NCI-H510A treated with DMSO at 0.1 percent for 48 hours (cell line): ENCODE measurements around the gene TRPT1.

Experiments used
- DNase-seq: peaks from one replicate; lab custom pipeline; 2025; lab: John Stamatoyannopoulos, UW

TRPT1 gene, protein sequence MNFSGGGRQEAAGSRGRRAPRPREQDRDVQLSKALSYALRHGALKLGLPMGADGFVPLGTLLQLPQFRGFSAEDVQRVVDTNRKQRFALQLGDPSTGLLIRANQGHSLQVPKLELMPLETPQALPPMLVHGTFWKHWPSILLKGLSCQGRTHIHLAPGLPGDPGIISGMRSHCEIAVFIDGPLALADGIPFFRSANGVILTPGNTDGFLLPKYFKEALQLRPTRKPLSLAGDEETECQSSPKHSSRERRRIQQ

DNA sequence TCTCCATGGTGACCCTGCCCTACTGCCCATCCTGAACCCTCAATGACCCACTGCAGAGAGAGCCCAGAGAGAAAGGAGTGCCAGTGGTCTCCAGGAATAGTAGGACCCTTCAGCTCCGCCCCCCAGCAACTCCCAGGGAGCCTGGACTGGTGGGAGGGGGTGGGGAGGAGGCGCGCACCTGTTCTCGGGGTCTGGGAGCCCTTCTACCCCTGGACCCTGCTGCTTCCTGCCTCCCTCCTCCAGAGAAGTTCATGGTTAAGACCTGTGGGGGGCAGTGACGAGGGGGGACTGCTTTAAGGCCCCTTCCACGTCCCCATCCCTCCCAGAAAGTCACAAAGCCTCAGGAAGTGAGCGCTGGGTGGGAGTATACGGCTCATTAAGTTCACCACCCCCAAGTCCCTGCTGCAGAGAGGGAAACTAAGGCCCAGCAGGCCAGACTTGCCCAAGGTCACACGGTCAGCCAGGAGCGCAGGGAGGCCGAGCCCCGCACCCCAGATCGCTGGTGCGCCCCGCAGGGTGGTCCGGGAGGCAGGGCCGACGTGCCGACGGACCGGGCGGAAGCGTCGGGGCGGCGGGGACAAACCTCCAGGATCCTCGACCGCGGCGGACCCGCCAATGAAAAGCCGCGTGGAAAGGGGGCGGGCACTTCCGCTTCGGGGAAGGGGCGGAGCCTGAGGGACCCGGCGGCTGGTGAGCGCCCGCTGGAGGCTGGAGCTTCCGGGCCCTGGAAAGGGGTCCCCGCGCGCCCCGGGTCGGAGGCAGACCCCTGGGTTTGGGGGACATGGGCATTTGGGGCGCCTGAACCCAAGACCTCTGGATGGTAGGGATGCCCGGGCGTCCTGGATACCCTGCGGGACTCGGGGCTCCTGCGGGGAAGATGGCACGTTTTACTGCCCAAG, at the start of gene TRPT1, which contains the start of gene NUDT22:
Gene TRPT1 (minus strand): TSS at position 579 of the 899 bp plus-strand sequence. CDS start 326 bp downstream, at position 253.
Gene NUDT22 (plus strand): TSS at position 667 of the 899 bp plus-strand sequence. CDS start 379 bp downstream, outside the sequence.
- peak; percentile 75 for DNase-seq

DNA sequence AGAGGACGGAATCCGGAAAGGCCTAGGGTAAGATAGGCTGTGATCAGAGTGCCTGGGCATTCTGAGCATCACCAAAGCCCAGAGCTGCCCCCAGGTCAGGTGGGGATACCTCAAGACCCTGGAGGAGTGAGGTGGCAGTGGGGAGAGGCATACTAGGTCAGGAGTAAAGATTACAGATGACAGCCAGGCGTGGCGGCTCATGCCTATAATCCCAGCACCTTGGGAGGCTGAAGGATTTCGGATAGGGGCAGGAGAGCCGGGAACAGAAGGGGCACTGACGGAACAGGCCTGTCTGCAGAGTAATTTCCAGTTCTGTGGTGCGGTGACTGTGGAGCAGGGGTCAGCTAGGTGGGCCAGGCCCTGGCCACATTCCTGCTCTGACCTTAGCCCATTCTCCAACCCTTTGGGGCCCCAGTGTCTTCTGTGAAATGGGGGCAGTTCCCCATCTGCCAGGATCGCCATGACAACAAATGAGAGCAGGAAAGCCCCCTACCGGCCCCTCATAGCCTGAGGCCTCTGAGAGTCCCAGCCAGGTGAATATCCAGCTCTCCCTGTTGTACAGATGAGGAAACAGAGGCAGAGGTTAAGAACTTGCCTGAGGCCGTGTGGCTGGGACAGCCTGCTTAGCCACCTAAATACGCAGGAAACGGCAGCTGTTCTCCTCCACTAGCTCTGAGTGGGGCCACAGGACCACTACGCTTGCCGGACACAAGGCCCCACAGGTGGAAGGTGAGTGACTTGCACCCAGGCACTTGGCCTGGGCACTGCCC, 49.2 kb upstream of the TRPT1 start:
- DNase-seq: no peak

DNA sequence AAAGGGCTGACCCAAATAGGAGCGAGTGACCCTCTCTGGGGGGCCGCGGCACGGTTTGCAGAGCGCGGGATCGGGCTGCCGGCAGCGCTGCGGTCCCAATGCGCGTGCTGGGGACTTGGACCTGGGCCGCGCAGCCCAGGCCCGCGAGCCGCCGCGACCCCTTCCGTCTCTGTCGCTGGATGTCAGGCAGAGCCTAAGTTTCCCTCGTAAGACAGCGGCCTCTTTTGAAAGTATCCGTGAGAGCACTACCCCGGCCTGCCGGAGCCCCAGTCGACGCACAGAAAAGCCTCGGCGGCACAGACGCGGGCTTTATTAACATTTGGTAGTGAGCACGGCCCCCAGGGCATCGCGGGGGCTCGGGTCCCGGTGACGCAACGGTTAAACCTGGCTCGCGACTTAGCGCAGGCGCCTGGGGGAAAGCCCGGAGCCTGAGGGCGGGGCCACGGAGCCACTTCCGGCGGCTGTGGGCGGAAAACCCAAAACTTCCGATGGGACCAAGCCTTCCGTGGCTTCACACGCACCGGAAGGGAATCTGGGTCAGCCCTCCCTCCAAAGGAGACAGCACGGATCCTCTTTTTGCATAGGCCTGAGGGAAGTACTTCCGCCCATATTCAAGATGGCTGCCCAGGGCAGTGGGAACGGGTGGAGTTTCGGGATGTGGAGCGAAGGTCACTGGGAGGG, 43.7 kb upstream of the TRPT1 start:
- peak; percentile 98 for DNase-seq

DNA sequence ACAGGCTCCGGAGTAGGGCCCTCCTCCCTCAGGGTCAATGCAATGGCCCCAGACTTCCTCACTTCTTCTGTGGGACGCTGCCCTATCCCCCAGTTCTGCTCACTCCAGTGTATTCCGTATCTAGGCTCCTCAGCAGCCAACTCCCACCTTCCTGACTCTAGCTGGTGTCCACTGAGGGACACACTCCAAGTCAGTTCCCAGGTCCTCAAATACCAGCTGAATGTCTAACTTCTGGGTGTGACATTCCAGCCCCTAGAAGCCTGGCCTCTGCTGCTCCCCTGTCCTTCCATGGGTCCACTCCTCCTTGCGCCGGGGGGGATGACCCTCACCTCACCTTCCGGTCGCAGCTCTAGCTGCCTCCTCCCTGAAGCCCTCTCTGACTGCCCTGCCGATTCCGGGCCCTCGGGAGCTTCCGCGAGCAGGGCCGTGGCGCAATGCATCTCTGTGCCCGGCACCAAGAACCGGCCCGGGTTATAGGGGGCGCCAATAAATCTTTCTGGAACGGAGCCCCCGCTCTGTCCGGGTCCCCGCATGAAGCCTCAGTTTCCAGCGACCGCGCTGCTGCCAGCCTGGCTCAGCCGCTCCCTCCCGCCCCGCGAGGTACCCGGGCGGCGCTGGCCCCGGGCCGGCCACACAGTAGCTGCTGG, 43.0 kb upstream of the TRPT1 start:
- DNase-seq: peak; percentile 41

DNA sequence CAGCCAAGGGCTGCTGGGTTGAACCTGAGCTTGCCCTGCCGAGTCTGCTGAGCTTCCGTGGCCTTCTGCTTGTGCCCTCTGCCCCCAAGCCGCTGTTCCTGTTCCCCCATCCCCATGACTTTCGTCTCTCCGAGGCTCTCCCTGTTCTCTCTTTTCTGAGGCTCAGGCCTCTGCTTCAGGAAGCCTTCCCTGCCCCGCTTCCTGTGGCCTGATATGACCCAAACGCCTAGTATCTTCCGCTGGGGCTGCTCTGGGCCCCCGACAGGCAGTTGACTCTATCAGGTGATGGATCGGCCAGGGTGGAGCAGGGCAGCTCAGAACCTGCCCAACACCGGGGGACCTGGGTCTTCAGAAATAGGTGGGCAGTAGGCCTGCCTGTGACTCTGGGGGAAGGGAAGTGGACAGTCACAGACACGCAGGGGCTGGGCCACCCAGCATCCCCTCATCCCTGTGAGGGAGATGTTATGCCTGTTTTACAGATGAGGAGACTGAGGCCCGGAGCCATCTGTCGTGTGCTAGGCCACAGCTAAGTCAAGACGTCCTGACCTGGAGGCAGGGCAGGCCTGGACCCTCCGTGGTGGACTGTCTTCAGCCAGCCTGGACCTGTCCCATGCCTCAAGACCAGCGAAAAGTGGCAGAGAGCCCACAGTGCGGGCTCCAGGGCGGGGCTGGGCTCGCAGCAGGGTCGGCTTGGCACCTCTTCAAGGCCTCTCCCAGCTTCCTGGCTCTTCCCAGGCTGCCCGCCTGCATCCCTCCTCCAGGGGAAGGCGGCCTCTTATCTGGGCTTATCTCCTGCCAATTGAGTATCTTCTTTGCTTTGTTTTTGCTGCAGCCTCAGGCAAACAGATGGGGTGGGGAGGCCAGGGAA, 42.3 kb upstream of the TRPT1 start:
- no peak for DNase-seq

DNA sequence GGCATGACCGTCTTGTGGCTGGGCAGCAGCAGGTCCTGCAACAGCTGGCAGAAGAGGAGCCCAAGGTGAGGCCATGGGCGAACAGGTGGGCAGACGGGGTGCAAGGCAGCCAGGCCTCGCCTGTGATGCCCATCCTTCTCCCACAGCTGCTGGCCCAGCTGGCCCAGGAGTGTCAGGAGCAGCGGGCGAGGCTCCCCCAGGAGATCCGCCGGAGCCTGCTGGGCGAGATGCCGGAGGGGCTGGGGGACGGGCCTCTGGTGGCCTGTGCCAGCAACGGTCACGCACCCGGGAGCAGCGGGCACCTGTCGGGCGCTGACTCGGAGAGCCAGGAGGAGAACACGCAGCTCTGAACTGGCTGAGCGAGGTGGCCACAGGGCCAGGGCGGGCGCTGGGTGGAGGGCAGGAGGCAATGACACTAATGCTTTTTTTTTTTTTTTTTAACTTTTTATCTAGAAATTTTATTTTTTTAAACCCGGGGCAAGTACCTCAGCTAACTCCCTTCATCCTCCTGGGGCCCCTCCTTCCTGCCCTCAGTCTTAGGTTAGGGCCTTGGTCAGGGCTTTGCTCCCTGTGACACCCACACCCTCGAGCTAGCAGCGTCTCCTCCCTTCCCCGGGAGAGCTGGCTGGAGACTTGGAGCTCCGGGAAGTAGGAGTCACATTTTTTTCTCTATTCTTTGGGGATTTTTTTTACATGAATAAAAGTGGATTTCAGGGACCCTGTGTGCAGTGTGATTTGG, 41.4 kb upstream of the TRPT1 start:
- DNase-seq: no peak

DNA sequence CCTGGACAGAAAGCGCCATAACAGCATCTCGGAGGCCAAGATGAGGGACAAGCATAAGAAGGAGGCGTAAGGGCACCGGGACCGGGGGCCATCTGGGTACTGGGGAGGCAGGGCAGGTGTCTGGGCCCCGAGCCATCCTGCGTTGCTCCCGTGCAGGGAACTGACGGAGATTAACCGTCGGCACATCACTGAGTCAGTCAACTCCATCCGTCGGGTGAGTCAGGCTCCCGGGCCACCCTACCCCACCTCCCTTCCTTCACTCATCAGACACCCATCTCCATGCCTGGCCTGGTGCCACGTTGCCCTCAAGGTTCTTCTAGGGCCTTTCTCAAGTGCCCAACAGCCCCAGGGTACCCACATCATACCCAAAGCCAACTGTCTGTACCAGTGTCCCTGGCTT, 40.4 kb upstream of the TRPT1 start:
- no peak for DNase-seq

DNA sequence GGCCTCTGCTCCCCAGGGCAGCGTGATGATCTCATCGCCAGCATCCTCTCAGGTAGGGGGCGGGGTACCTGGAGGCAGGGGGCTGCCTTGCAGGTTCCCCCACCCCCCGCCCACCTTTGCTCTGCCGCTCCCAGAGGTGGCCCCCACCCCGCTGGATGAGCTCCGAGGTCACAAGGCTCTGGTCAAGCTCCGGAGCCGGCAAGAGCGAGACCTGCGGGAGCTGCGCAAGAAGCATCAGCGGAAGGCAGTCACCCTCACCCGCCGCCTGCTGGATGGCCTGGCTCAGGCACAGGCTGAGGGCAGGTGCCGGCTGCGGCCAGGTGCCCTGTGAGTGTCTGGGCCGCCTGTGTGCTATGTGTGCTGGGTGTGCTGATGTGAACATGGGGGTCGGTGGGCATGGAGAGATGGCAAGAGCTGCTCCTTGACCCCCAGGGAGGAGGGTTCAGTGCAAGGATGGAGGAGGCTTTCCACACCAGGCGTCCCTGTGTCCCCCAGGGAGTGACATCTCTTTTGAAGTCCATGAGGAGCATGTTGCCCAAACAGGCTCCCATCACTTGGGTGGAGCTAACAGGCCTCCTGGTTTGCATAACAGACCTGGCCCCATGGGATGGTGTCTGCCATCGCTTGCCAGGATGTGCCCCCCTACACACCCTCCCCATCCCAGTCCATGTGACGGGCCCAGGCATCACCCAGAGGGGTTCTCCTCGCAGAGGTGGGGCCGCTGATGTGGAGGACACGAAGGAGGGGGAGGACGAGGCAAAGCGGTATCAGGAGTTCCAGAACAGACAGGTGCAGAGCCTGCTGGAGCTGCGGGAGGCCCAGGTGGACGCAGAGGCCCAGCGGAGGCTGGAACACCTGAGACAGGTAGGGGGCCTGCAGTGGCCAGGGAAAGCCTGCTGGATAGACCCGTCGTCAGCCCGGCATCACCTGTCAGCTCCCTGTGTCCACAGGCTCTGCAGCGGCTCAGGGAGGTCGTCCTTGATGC, 39.5 kb upstream of the TRPT1 start:
- DNase-seq: no peak

DNA sequence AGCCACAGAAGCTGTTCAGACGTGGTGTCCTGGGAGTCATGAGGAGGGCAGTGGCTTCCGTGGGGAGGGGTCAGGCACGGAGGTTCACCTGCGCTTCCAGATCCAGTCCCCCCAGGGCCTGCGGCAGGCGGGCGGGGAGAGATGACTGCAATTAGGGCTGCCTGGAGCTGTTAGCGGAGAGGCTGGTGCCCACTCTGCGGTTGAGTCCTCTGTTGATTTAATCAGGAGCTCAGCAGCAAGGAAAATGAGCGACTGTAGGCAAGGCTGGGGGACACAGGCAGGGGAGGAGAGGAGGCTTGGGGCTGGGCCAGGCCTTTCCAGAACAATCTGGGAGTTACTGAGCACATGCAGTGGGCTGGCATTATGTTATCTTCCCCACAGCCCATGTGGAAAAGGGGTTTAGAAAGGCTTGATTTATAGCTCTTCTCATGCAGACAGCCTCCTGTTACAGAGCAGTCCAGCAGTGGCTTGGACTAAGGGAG, 38.4 kb upstream of the TRPT1 start:
- no peak for DNase-seq

DNA sequence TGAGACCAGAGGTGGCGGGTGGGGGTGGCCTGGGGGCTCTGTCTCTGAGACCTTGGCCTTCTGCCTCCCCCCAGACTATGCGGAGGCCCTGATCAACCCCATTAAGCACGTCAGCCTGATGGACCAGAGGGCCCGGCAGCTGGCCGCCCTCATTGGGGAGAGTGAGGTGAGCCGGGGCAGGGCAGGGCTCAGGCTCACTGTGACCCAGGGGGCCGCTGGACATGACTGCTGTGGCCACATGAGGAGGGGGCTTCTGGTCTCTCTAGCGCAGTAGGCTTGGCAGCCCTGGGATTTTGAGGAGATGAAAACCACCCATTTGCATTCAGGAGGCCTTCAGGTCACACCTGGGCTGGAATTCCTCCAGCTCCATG, 37.9 kb upstream of the TRPT1 start:
- DNase-seq: no peak

DNA sequence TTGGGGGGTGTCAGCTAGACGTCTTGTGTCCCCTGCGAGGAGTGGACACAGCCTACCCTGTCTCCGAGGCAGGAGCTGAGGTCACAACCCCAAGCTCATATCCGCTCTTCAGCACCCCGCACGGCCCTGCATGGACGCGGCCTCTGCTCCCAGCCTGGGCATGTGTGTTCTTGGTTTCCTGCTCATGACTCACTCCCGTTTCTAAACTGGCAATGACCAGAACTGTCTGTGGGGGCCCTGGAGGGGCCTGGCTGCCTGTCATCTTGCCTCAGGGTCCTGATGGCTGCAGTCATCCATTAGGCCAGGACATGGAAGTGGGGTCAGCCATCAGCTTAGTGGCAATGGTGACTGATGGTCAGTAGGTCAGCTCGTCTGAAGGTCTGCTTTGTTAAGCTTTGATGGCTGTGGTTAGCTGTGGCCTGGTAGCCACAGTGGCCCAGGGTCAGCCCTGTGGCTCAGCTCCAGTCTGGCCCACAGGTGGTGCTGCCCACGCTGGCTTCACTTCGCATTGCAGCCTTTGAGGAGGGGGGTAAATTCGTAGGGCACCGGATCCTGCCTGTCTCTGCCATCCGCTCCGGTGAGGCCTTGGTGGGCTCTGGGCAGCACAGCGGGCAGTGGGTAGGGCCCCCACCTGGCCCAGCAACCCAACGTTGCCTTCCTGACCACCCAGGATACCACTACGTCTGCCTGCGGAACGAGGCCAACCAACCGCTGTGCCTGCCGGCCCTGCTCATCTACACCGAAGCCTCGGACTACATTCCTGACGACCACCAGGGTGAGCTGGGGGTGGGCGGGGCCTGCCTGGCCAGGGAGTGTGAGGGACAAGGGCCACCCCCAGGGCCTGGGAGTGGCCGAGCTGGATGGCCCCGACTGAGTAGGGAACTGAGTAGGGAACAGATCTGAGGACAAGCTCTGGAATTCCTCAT, 37.3 kb upstream of the TRPT1 start:
- no peak for DNase-seq

DNA sequence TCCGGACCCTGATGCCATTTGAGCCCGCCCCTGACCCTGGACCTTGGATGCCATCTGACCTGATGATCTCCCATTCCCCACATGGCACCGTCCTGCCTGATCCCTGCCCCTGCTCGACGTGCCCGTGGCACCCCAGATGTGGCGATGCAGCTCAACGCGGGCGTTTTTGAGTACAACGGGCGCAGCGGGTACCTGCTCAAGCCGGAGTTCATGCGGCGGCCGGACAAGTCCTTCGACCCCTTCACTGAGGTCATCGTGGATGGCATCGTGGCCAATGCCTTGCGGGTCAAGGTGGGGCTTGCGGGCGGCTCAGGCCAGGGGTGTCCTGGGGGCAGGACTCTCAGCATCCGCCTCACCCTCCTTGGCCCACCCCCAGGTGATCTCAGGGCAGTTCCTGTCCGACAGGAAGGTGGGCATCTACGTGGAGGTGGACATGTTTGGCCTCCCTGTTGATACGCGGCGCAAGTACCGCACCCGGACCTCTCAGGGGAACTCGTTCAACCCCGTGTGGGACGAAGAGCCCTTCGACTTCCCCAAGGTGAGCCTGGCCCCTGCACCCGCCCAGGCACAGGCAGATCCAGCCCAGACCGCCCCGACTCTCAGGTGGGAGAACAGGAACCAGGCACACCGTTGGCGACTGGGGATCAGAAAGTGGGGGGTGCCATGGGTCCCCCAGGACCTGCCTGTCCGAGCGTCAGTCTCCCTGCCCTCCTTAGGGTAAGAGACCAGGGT, 36.5 kb upstream of the TRPT1 start:
- DNase-seq: no peak

DNA sequence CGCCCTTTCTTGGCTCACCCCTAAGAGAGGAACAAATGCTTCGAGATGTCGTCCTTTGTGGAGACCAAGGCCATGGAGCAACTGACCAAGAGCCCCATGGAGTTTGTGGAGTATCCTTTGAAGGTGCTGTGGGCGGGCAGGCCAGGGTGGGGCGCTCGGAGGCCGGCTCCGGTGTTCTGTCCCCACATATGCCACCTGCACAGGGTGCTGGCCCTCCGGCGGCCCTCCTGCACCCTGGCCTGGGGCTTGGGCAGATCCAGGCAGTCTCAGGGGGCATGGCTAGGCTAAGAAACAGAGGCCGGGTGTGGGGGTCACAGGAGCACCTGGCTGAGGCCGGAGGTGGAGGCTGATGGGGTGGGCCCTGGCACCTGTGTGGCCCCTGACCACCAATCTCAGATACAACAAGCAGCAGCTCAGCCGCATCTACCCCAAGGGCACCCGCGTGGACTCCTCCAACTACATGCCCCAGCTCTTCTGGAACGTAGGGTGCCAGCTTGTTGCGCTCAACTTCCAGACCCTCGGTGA, 35.6 kb upstream of the TRPT1 start:
- no peak for DNase-seq

DNA sequence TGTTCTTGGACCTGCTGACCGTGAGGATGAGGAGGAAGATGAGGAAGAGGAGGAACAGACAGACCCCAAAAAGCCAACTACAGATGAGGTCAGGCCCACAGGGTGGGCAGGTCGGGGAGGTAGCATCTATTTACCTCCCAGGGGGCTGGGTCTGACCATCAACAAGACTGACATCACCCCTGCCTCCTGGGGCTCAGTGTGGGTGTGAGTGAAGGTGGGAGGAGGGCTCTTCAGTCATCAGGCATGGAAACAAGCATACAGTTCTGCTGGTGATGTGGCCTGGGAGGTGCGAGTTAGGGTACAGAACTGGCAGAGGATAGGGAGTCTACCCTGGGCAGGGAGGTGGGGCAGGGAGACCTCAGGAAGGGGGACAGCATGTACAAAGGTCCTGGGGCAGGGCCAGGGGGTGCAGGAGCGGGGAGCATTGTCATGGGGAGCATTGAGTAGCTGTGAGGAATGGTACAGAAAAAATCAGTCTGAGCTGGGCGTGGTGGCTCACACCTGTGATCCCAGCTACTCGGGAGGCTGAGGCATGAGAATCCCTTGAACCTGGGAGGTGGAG, 34.2 kb upstream of the TRPT1 start:
- DNase-seq: no peak

DNA sequence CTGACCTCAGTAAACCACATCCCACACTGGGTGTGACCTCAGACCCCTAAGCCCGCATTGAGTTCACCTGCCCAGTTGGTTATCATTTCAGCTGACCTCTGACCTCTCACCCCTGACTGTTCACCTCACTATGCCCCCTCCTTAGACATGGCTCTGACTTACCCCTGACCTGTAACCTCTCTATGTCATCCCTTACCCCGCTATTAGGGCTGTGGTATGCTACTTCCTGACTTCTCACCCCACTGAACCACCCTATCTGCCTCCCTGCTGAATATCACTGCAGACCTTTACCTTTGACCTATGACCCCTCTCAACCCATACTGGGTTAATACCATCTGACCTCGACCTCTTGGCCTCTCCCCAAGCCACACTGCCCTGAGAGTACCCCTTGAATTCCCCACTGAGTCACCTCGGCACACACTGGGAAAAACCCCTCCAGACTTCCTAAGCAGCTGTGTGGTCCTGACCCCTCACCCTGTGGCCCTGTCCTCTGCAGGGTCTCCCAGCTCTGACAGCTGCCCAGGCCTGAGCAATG, 33.6 kb upstream of the TRPT1 start:
- no peak for DNase-seq
